ENCODE results near the gene PTGES2. TPM values are rescaled to one million over a fixed set of nuclear protein-coding genes. Genes with fewer than 3 reads are reported as not detected.

The PTGES2 gene
- 75.1 and 88.7 TPM in 2 replicates for total RNA-seq

DNA sequence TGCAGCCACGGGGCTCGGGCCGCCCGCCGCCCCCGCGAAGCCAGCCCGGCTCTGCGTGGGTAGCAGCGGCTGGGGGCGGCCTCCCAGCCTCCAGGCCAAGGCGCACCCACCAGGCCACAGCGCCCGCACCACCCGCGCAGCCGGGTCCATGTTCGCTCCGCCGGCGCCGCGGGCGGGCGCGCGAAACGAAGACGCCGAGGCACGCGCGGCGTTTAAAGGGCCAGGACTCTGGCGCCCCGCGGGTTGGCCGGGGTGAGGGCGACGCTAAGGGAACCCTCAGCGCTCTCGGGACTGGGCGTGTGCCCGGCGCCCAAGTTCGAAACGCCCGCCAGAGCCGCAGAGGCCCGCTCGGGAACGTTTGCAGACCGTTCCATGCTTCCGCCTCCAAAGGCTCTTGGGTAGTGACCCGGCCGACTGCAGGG lies at the start of gene PTGES2:
PTGES2 (minus strand) TSS at position 162 of the 422 bp plus-strand sequence; CDS start at position 150, 12 bp downstream.

DNA sequence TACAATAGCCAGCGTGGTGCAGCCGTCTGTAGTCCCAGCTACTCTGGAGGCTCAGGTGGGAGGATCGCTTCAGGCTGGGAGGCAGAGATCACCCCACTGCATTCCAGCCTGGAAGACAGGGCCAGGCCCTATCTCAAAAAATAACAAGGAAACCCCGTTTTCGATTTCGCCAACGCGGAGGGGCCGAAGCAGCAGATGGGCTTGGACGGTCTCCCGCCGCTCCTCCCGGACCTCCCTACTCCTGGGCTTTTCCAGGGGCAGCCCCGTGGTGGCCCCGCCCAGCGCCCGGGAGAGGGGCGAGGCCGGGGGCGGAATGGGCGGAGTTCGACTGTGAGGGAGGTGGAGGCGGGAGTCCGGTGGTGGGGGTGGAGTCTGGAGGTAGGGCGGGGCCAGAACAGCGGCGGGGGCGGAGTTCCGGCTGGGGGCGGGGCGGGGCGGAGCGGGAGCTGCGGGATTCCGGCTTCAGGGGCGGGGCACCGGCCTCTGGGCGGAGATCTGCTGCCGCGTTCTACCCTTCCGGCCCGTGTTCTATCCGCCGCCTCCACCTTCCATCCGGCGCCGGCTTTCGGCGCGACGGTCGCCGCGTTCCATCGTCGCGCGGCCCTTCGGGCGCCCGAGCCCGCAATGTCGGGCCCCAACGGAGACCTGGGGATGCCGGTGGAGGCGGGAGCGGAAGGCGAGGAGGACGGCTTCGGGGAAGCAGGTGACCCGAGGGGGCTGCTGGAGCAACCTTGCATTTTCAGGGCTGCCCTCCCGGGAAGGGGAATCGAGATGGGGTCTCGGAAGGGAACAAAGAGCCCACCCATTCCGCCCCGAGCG lies 32.5 kb upstream of the PTGES2 start, which contains the start of gene BBLN:
BBLN (plus strand) TSS at position 482 of the 819 bp plus-strand sequence; CDS start at position 625, 143 bp downstream.

DNA sequence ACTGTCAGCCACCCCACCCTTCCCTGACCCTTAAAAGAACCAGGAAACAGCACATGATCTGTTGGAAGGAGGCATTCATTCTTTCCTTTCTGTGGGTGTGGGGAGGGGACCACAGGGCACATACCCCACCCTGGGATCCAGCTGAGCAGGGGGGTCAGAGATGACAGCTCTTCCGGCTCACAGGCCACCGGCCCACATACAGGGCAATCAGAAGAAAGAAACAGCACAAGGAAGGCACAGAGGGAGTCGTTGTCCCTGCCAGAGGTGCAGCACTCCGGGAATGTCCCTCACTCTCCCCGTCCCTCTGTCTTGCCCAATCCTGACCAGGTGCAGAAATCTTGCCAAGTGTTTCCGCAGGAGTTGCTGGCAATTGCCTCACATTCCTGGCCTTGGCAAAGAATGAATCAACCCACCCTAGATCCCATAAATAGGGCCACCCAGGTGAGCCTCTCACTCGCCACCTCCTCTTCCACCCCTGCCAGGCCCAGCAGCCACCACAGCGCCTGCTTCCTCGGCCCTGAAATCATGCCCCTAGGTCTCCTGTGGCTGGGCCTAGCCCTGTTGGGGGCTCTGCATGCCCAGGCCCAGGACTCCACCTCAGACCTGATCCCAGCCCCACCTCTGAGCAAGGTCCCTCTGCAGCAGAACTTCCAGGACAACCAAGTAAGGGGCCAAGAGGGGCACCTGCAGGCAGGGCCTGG lies 21.6 kb upstream of the PTGES2 start, which contains the start of gene LCN2:
LCN2 (plus strand) TSS at position 453 of the 701 bp plus-strand sequence; CDS start at position 526, 73 bp downstream.

Other genes starting within 250 kb of the PTGES2 start
- 23.4 and 32.2 TPM in 2 replicates for gene ST6GALNAC6, start 228.1 kb downstream of the PTGES2 start, total RNA-seq
- 38.3 and 53.8 TPM in 2 replicates for gene ST6GALNAC4, start 210.7 kb downstream of the PTGES2 start, total RNA-seq
- gene PIP5KL1, start 197.0 kb downstream of the PTGES2 start, total RNA-seq: 0.65 and 0.91 TPM in 2 replicates
- gene DPM2, start 189.9 kb downstream of the PTGES2 start, total RNA-seq: 5.9 and 8.8 TPM in 2 replicates
- 0.97 and 1.4 TPM in 2 replicates for gene EEIG1, start 146.7 kb downstream of the PTGES2 start, total RNA-seq
- 7.6 and 9.4 TPM in 2 replicates for gene NAIF1, start 60.4 kb downstream of the PTGES2 start, total RNA-seq
- 15.9 and 20.1 TPM in 2 replicates for gene SLC25A25, start 59.5 kb downstream of the PTGES2 start, total RNA-seq
- not detected in 2 replicates for gene LCN2, start 21.7 kb upstream of the PTGES2 start, total RNA-seq
- gene BBLN, start 32.5 kb upstream of the PTGES2 start, total RNA-seq: 22.5 and 40.3 TPM in 2 replicates
- 12.3 and 15.7 TPM in 2 replicates for gene CIZ1, start 63.8 kb upstream of the PTGES2 start, total RNA-seq
- 0.46 and 0.97 TPM in 2 replicates for gene DNM1, start 75.7 kb upstream of the PTGES2 start, total RNA-seq
- 54.6 and 66.3 TPM in 2 replicates for gene GOLGA2, start 148.3 kb upstream of the PTGES2 start, total RNA-seq
- 34.5 and 47.1 TPM in 2 replicates for gene SWI5, start 148.5 kb upstream of the PTGES2 start, total RNA-seq
- 15.3 and 21.4 TPM in 2 replicates for gene TRUB2, start 194.7 kb upstream of the PTGES2 start, total RNA-seq
- gene COQ4, start 195.1 kb upstream of the PTGES2 start, total RNA-seq: 20.4 and 27.9 TPM in 2 replicates
- 20.5 and 24.5 TPM in 2 replicates for gene SLC27A4, start 212.8 kb upstream of the PTGES2 start, total RNA-seq
- gene URM1, start 243.6 kb upstream of the PTGES2 start, total RNA-seq: 43.9 and 67.5 TPM in 2 replicates

Data from epithelial cell of umbilical artery (primary cell).